Cardiac muscle cell (in vitro differentiated cells and primary cell): ENCODE results near the gene PIH1D1. TPM values are rescaled to one million over a fixed set of nuclear protein-coding genes. Genes with fewer than 3 reads are reported as not detected.
A peak's percentile ranks its signal among the peaks of the same experiment; 100 is the strongest.
"Not testable (repeated sequence)": the region's sequence is repeated elsewhere in the genome, so short reads cannot be mapped to it uniquely, and the experiment has no call there.

ENCODE experiments used
- DNase-seq, 2 donors: peaks; one replicate each; pipeline versions ENCODE4 v3.0.0 to v3.0.0-alpha.2; 2010 to 2017; ENCODE audit warnings: low read depth in 1 of 2, low spot score in 1 of 2
- H3K27ac ChIP-seq: fragments of 200-600 bp; sonication (generic); 2 replicates; pipeline ENCODE4 v1.5.1; 2016
- H3K27me3 ChIP-seq: fragments of 200-600 bp; sonication (generic); 2 replicates; pipeline ENCODE4 v1.6.0; 2016; ENCODE audit warnings: control low read depth
- H3K36me3 ChIP-seq: fragments of 200-600 bp; sonication (generic); 2 replicates; pipeline ENCODE4 v1.5.1; 2016; ENCODE audit warnings: control low read depth
- H3K4me1 ChIP-seq: fragments of 200-600 bp; sonication (generic); 2 replicates; pipeline ENCODE4 v1.8.1; 2017; ENCODE audit warnings: low read depth, mild to moderate bottlenecking, mixed run types
- H3K4me3 ChIP-seq: fragments of 200-600 bp; sonication (generic); 2 replicates; pipeline ENCODE4 v1.5.1; 2016; ENCODE audit warnings: mild to moderate bottlenecking
- H3K9me3 ChIP-seq: fragments of 200-600 bp; sonication (generic); 2 replicates; pipeline ENCODE4 v1.5.1; 2017; ENCODE audit warnings: low read depth, mild to moderate bottlenecking, control low read depth
- polyA plus RNA-seq: library from polyadenylated mRNA; unstranded; fragments of >200 nt; fragmentation: Nextera tagmentation; extraction: Ambion mirVana; gene quantifications from 2 replicates; pipeline ENCODE4 v1.2.1, GENCODE V29; 2016
- total RNA-seq: library from RNA; depleted of rRNA; stranded (reverse); fragments of >200 nt; gene quantifications from 2 replicates; pipeline ENCODE4 v1.2.3, GENCODE V29; 2016
- TF ChIP-seq, protein P1 (sequence below): IDR thresholded peaks from 2 replicates; pipeline ENCODE4 v1.5.1; 2012; ENCODE audit warnings: low read depth, mild to moderate bottlenecking, low read length

Gene PIH1D1
- total and polyA plus RNA-seq, 2 experiments from 2014 or later = 145 to 156 TPM

DNA sequence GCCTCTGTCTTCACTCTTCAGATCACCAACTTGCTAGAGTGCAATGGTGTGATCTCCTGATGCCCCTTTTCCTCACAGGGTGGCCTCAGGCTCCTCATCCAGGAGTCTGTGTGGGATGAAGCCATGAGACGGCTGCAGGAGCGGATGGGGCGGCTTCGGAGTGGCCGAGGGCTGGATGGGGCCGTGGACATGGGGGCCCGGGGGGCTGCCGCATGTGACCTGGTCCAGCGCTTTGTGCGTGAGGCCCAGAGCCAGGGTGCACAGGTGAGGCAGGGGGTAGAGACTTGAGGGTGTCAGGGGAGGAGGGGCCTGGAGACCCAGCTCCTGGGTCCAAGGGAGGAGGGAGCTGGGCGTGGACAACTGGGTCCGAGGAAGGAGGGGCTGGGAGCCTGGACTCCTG is 10.9 kb upstream of the PIH1D1 start:
- TF ChIP-seq, protein P1, sequence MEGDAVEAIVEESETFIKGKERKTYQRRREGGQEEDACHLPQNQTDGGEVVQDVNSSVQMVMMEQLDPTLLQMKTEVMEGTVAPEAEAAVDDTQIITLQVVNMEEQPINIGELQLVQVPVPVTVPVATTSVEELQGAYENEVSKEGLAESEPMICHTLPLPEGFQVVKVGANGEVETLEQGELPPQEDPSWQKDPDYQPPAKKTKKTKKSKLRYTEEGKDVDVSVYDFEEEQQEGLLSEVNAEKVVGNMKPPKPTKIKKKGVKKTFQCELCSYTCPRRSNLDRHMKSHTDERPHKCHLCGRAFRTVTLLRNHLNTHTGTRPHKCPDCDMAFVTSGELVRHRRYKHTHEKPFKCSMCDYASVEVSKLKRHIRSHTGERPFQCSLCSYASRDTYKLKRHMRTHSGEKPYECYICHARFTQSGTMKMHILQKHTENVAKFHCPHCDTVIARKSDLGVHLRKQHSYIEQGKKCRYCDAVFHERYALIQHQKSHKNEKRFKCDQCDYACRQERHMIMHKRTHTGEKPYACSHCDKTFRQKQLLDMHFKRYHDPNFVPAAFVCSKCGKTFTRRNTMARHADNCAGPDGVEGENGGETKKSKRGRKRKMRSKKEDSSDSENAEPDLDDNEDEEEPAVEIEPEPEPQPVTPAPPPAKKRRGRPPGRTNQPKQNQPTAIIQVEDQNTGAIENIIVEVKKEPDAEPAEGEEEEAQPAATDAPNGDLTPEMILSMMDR = no peak
- H3K27ac ChIP-seq = no peak overlapping the region
- no peak overlapping the region for H3K4me3 ChIP-seq
- H3K9me3 ChIP-seq = no peaks in the 10 kb centered on the region
- no peak for DNase-seq
- peaks cover 3% of the 10 kb centered on the region for H3K36me3 ChIP-seq
- H3K4me1 ChIP-seq = no peaks in the 10 kb centered on the region
- H3K27me3 ChIP-seq = no peaks in the 10 kb centered on the region

DNA sequence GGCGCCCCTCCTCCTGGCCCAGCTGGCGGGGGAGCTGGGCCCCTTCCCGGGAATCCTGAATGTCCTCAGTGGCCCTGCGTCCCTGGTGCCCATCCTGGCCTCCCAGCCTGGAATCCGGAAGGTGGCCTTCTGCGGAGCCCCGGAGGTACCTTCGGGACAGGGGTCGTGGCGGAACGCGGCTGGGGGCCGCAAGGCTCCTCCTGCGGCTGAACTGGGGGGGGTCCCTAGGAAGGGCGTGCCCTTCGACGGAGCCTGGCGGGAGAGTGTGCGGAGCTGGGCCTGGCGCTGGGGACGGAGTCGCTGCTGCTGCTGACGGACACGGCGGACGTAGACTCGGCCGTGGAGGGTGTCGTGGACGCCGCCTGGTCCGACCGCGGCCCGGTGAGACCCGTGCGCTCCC is 10.0 kb upstream of the PIH1D1 start:
- Histone ChIP-seq H3K9me3 (no peaks in the 10 kb centered on the region), H3K4me3 (no peak overlapping the region), H3K27ac (no peak overlapping the region), H3K27me3 (no peaks in the 10 kb centered on the region), H3K4me1 (no peaks in the 10 kb centered on the region), H3K36me3 (peaks cover 3% of the 10 kb centered on the region)
- DNase-seq = no peak
- TF ChIP-seq, protein P1 = no peak

DNA sequence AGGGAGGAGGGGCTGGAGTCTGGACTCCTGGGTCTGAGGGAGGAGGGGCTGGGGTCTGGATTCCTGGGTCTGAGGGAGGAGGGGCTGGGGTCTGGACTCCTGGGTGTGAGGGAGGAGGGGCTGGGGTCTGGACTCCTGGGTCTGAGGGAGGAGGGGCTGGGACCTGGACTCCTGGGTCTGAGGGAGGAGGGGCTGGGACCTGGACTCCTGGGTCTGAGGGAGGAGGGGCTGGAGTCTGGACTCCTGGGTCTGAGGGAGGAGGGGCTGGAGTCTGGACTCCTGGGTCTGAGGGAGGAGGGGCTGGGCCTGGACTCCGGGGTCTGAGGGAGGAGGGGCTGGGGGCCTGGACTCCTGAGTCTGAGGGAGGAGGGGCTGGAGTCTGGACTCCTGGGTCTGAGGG is 9.5 kb upstream of the PIH1D1 start:
- H3K27me3 ChIP-seq, H3K36me3 ChIP-seq, H3K4me3 ChIP-seq, H3K4me1 ChIP-seq, H3K9me3 ChIP-seq, DNase-seq, H3K27ac ChIP-seq: not testable (repeated sequence)

DNA sequence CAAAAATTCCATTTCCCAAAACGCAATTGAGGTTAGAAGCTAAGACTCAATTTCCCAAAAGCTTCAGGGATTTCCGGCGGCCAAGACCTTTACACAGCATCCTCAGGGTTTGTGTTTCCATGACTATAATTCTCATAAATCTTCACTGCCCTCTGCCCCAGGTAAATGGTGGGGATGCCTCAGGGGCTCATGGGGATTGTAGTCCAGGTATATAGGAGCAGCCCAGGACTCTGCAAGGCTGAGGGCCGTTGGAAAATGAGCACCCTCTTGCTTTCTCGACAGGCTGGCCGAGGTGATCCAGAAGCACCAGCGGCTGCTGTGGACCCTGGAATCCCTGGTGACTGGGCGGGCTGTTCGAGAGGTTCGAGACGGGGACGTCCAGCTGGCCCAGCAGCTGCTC is 7.8 kb upstream of the PIH1D1 start:
- DNase-seq = no peak
- Histone ChIP-seq H3K27ac (no peak overlapping the region), H3K9me3 (no peaks in the 10 kb centered on the region), H3K4me1 (no peaks in the 10 kb centered on the region), H3K27me3 (no peaks in the 10 kb centered on the region), H3K4me3 (no peak overlapping the region), H3K36me3 (peaks cover 3% of the 10 kb centered on the region)
- TF ChIP-seq, protein P1 = no peak

DNA sequence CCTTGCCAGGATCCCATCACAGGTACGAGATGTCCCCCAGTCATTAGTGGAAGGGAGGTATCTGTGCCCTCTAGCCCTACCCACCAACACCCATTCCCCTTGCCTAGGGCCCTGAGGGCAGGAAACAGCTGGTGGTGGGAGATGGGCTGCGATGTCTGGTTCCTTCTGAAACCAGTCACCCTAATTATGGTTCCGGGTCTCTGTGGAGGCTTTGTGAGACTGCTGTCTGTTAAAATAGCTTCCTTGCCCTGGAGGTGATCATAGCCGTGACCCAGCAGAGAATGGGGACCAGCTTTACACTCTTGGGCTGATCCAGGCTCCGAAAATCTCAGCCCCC is 6.9 kb upstream of the PIH1D1 start:
- TF ChIP-seq, protein P1 = no peak
- H3K36me3 ChIP-seq = peaks cover 3% of the 10 kb centered on the region
- DNase-seq = no peak
- H3K27ac ChIP-seq = no peak overlapping the region
- no peaks in the 10 kb centered on the region for H3K27me3 ChIP-seq
- H3K9me3 ChIP-seq = no peaks in the 10 kb centered on the region
- no peak overlapping the region for H3K4me3 ChIP-seq
- peaks cover 2% of the 10 kb centered on the region for H3K4me1 ChIP-seq

DNA sequence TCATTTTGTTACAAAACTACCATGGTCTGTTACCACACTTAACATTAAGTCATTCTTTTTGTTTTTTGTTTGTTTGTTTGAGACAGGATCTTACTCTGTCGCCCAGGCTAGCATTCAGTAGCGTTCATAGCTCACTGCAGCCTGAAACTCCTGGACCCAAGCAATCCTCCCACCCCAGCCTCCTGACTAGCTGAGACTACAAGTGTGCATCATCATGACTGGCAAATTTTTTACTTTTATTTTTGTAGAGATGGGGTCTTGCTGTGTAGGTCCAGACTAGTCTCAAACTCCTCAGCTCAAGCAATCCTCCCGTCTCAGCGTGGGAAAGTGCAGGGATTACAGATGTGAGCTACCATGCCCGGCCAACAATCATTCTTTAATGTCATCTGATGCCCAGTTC is 4.7 kb upstream of the PIH1D1 start:
- no peak overlapping the region for H3K27ac ChIP-seq
- H3K4me3 ChIP-seq = no peak overlapping the region
- no peaks in the 10 kb centered on the region for H3K27me3 ChIP-seq
- peaks cover 2% of the 10 kb centered on the region for H3K4me1 ChIP-seq
- peak in 1 of 2 donors; percentile 13 for DNase-seq
- H3K9me3 ChIP-seq = no peaks in the 10 kb centered on the region
- TF ChIP-seq, protein P1 = no peak
- peaks cover 3% of the 10 kb centered on the region for H3K36me3 ChIP-seq
